ENCODE results near the gene SLFN12.

SLFN12 gene

DNA sequence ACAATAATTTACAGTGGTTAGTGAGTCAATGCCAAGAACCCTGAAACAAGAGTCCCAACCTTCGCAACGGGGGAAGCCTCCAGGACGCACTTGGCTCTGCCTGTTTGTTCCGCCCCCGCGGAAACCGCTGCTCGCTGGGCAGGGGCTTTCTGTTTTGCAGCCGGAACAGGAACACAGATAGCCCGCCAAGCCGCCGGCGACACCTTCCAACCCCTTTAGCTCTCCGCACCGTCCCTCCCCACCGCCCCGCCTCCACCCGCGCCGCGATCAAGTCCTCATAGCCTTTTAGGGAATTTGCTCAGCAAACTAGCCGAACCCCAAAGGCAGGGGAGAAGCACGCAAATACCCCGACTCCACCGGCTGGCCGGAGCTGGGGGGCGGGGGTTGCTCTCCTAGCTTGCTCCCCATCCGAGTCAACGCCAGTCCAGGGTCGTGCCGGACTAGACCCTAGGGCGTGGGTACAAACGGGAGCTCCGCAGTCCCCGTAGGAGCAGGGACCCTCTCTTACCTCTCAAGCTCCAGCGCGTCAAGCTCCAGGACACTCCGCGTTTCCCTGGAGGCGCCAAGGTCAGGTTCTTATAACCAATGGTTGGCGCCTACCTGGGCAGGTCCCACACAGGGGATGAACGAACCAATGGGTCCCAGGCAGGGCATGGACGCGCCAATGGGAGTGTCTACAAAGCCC is 16.1 kb upstream of the SLFN12 start, which contains the start of gene SLFN13:
Gene SLFN13 (minus strand): TSS at position 553 of the 685 bp plus-strand sequence. CDS start 3,086 bp downstream, outside the sequence.
- Histone ChIP-seq H3K4me1 (peaks cover 0 to 22% (median 4%) of the 10 kb centered on the region in 4 donors), H3K27me3 (peaks cover 2 to 18% of the 10 kb centered on the region in 2 donors), H3K4me3 (peak within 1 kb of the TSS; percentile 48 to 63), H3K9me3 (no peaks in the 10 kb centered on the region), H3K36me3 (no peaks in the 10 kb centered on the region), H3K27ac (peak within 1 kb of the TSS in 1 of 2 donors; percentile 1)
- TF ChIP-seq, protein P1, sequence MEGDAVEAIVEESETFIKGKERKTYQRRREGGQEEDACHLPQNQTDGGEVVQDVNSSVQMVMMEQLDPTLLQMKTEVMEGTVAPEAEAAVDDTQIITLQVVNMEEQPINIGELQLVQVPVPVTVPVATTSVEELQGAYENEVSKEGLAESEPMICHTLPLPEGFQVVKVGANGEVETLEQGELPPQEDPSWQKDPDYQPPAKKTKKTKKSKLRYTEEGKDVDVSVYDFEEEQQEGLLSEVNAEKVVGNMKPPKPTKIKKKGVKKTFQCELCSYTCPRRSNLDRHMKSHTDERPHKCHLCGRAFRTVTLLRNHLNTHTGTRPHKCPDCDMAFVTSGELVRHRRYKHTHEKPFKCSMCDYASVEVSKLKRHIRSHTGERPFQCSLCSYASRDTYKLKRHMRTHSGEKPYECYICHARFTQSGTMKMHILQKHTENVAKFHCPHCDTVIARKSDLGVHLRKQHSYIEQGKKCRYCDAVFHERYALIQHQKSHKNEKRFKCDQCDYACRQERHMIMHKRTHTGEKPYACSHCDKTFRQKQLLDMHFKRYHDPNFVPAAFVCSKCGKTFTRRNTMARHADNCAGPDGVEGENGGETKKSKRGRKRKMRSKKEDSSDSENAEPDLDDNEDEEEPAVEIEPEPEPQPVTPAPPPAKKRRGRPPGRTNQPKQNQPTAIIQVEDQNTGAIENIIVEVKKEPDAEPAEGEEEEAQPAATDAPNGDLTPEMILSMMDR (IDR thresholded peaks at IDR 0.05), result no peak
- intact Hi-C loops (cut with DNase I; ENCODE audit: low total_unique reads), result no loop called here
- peak; percentile 53 to 75 for DNase-seq

DNA sequence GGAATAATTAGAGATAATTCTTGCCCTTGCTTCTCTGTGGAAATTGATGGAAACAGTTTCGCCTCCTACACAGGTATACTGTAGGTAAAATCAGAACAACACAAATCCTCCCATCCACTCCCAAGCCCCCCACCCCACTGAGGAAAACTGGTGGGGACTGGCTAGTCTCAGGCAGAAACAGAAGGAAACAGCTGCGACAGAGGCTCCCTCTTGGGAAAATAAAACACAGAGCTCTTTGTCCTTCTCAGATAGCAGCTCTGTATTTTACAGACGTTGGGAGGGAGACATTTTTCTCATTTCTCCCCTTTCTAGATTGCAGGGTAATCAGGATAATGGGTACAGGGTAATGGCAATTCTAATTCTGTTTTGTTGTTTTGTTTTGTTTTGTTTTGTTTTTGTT is 15.2 kb upstream of the SLFN12 start:
- no peaks in the 10 kb centered on the region for H3K36me3 ChIP-seq
- DNase-seq, result no peak
- H3K9me3 ChIP-seq, result no peaks in the 10 kb centered on the region
- H3K4me3 ChIP-seq, result no peak overlapping the region
- H3K4me1 ChIP-seq, result peaks cover 0 to 22% (median 4%) of the 10 kb centered on the region in 4 donors
- H3K27me3 ChIP-seq, result peaks cover 2 to 18% of the 10 kb centered on the region in 2 donors
- intact Hi-C loops (cut with DNase I; ENCODE audit: low total_unique reads), result no loop called here
- H3K27ac ChIP-seq, result no peak overlapping the region
- TF ChIP-seq, protein P1 (IDR thresholded peaks at IDR 0.05), result no peak

DNA sequence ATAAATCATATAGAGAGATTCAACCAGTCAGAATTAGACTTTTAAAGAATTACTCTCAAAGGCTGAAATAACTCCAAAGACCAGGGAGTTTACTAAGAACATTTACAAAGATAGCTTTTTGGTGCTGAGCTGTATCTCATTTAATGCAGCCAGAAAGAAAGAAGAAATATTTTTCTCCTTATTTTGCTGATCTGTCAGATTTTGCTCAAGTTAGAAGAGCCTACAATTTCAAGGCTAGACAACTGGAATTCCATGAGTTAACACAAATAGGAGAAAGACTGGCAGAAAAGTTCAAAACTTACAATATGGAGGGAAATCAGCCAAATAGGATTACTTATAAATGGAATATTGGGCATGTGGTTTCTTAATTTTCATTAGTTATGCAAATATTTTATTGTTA is 6.1 kb upstream of the SLFN12 start:
- no peak for DNase-seq
- intact Hi-C loops (cut with DNase I; ENCODE audit: low total_unique reads), result no loop called here
- Histone ChIP-seq H3K27me3 (no peaks in the 10 kb centered on the region), H3K9me3 (no peaks in the 10 kb centered on the region), H3K36me3 (no peaks in the 10 kb centered on the region), H3K4me3 (no peak overlapping the region), H3K4me1 (peaks cover 0 to 7% (median 6%) of the 10 kb centered on the region in 4 donors), H3K27ac (no peak overlapping the region)
- TF ChIP-seq, protein P1 (IDR thresholded peaks at IDR 0.05), result no peak

DNA sequence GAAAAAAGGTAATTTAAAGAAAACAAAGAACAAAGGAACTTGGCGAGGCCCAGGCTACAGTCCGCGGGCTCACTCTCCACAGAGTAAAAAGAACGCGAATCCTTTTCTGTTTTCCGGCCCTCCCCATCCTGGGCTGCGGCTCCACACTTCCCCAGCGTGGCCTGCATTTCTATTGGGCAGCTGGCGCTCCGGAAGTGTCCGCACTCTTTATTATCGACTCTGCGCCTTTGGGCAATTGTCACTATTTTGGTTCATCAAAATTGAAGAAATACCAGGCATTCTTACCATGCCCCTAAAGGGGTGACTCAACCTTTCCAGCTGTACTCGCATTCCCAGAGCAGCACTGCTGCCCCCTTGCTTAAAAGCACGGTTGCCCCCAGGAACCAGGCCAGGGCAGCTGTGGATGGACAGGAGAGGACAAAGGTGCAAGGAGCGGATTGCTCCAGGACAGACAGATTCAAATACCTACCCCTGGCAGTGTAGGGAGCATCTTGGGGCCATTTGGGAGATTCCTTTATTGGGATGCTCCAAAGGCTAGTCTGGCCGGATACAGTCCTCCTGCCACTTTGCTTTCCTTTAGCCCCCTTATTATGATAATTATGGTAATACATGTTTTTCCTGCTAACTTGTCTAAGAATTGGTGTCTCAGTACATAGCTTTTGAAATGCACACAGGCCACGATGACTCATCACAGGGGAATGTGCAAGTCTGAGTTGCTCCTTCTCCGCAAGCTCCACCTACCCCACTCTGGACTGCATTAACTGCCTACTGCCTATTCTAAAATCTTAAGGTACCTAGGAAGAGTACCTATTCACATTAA is 985 bp upstream of the SLFN12 start:
- Histone ChIP-seq H3K36me3 (no peaks in the 10 kb centered on the region), H3K4me1 (peaks cover 0 to 24% (median 21%) of the 10 kb centered on the region in 4 donors), H3K27ac (peak overlapping the region; percentile 73 to 76), H3K9me3 (no peaks in the 10 kb centered on the region), H3K27me3 (no peaks in the 10 kb centered on the region), H3K4me3 (peak overlapping the region; percentile 59 to 77)
- TF ChIP-seq, protein P1 (IDR thresholded peaks at IDR 0.05), result no peak
- intact Hi-C loops (cut with DNase I; ENCODE audit: low total_unique reads), result no loop called here
- DNase-seq, result peak; percentile 76 to 79

DNA sequence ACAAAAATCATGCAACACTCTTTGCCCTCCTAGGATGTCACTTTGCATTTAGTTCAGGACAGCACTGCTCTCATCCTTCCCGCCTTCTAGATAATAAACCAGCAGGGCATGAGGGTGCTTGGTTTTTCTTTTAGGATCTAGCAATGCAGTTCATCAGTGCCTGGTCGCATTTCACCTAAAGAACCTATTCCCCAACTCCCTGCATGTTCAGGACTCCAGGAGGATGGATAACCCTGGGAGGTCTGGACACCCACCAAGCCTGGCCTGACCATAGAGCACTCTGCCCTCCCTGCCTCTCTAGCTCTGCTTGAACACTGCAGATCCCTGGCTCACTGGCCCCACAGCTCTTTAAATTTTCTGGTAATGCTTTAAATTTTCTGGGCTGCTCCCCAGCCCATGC is 2.6 kb downstream of the SLFN12 start:
- Histone ChIP-seq H3K9me3 (no peaks in the 10 kb centered on the region), H3K4me1 (peaks cover 0 to 24% (median 21%) of the 10 kb centered on the region in 4 donors), H3K36me3 (no peaks in the 10 kb centered on the region), H3K27ac (no peak overlapping the region), H3K4me3 (no peak overlapping the region), H3K27me3 (no peaks in the 10 kb centered on the region)
- intact Hi-C loops (cut with DNase I; ENCODE audit: low total_unique reads), result no loop called here
- TF ChIP-seq, protein P1 (IDR thresholded peaks at IDR 0.05), result no peak
- no peak for DNase-seq
